Umbilical cord (tissue), 2 donors: ENCODE measurements around the gene PITPNM1. TPM values are rescaled to one million over a fixed set of nuclear protein-coding genes. Genes with fewer than 3 reads are reported as not detected.
"Not testable (repeated sequence)": the region's sequence is repeated elsewhere in the genome, so short reads cannot be mapped to it uniquely, and the experiment has no call there.

ENCODE experiments used
- DNase-seq: peaks from one replicate; pipeline ENCODE4 v3.0.0-alpha.2; 2015; ENCODE audit warnings: low spot score
- total RNA-seq: library from RNA; depleted of rRNA; stranded (reverse); fragments of >200 nt; gene quantifications from one replicate; pipeline ENCODE4 v1.2.3, GENCODE V29; 2014; ENCODE audit warnings: low replicate concordance; ENCODE audit not compliant: insufficient read depth

PITPNM1 gene
- total RNA-seq, 1 donor from 2014 or later: 28.6 TPM

DNA sequence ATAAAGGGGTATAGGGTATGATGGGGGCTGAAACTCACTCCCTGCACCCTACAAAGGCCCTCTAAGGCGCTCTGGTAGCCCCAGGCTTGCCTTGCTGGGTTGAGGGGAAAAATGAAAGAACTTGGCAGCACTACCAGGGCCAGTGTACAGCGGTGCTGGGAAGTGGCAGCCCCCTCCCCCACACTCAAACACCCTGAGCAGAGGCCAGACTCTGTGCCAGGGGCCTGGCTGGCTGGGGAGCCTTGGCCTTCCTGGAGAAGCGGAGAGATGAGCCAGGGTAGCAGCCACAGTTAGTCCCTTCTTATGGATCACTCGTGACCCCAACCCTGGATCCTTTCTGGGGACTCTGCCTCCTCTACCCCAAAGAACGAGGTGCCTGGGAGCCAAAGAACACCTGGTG, 38.8 kb downstream of the PITPNM1 start:
- DNase-seq: no peak

DNA sequence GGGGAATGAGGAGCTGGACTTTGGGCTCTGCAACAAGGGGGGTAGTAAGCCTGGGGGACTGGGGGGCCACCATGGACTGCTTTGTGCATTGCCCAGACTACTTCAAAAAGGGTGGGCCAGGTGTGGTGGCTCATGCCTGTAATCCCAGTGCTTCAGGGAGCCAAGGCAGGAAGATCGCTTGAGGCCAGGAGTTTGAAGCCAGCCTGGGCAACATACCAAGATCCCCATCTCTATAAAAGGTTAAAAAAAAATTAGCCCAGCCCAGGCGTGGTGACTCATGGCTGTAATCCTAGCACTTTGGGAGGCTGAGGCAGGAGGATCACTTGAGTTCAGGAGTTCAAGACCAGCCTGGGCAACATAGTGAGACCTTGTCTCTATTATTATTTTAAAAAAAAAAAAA, 39.6 kb downstream of the PITPNM1 start:
- DNase-seq: not testable (repeated sequence)

- no peak for DNase-seq
Measured at GRCh38 chr11:67465189-67465510, 40.0 kb downstream of the PITPNM1 start.

- peak; percentile 69 for DNase-seq
Measured at GRCh38 chr11:67464411-67465188, 40.6 kb downstream of the PITPNM1 start.

DNA sequence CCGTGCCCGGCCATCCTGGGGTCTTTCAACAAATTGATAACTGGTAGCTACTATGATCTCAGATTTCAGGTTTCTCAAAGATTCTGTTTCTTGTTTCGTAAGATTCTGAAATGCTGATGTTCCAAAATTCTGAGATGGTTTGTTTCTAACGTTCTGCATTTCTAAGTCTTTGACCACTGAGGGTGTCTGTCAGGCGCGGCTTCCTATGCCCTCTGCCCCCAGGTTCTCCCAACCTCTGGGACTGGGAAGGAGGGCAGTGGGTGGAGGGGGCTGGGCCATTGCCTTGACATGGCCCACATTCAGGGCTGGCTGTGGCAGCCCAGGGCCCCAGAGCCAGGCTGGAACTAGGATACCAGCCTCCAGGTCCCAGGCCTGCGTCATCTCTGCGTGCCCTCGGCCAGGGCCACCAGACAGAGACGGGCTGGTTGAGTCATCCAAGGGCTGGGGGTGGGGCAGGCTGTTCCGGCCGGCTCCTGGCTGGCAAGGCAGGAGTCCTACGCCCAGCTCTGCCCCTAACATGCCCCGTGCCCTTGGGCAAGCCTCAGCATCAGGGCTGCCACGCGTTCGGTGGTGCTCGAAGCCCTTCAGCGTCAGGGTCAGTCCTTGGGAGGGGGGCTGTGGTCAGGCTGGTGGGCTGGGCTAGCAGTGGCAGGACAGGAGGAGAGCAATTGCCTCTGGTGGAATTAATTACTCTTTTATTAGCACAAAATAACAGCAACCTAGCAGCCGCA, 41.3 kb downstream of the PITPNM1 start:
- DNase-seq: no peak

DNA sequence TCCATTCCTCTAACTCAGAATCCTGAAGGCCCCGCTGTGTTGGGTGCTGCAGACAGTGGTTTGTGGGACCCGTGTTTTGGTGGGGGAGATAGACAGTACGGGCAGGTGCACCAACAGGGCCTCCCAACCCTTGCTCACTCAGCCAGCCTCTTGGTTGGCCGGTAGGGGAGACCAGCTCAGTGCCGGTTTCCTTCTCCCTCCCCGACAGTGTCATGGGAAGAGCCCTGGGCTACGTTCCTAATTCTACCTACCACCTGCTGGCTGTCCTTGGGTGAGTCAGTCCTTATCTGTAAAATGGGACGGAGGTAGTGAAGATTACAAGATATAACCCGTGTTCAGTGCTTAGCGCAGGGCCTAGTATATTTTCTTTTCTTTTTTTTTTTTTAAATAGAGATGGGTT, 42.0 kb downstream of the PITPNM1 start:
- no peak for DNase-seq

GRCh38 chr11:67458266-67458665, 46.9 kb downstream of the PITPNM1 start:
- DNase-seq: no peak

- no peak for DNase-seq
Measured at GRCh38 chr11:67457453-67457852, 47.7 kb downstream of the PITPNM1 start.

DNA sequence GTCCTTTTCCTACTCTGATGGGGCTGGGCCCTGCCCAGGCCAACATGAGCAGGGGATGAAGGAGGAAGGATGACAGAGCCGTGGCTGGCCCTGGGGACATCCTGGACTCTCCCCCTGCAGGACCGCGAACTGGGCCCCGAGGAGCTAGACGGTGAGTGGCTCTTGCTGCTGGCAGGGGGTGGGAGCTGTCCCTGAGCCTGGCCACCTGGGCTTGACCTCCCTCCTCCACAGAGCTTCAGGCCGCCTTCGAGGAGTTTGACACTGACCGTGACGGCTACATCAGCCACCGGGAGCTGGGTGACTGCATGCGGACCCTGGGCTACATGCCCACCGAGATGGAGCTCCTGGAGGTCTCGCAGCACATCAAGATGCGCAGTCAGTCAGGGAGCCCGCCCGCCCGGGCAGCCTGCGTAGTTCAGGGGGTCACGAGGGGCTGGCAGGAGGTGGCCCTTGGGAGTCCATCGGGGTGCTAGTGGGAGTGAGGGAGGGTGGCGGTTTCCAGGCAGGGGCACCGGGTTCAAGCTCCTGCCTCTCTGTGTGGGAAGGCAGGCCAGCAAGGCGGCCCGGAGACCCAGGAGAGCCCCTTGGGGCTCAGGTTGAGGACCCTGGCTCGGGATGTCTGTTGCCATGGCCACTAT, 49.0 kb downstream of the PITPNM1 start:
- DNase-seq: no peak

GRCh38 chr11:67455054-67455453, 50.1 kb downstream of the PITPNM1 start, which contains the start of gene CABP4:
Gene CABP4 (plus strand): TSS chr11:67455354. CDS start chr11:67455424, 70 bp downstream.
- no peak for DNase-seq

GRCh38 chr11:67453816-67454732, 51.1 kb downstream of the PITPNM1 start:
- no peak for DNase-seq

DNA sequence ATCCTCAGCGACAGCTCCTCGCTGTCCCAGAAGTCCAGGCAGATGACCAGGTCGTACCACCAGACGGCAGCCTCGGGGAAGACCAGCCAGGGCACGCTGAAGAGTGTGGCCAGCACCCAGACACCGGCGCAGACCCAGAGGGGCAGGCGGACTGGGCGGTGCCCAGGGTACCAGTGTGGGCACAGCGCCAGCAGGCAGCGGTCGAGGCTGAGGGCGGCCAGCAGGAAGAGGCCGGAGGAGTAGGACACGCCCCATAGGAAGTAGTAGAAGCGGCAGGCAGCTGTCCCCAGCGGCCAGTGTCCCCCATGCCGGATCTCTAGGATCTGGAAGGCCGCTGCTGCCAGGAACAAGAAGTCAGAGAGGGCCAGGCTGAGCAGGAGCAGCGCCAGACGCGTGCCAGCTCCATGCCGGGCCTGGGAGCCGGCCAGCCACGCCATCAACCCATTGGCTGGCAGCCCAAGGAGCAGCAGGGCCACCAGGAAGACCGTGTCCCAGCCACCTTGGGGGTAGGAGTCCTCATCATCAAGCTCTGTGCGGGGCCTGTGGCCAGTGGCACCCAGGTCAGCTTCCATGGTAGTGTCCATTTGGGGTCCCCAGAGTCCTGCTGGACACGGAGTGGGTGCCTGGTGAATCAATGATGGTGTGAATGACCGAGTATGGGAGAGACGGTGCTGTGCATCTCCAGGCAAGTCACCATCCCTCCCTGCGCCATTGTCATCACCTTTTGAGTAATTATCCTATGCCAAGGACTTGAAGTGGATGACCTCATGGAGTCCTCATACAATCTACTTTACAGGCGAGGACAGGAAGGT, 52.8 kb downstream of the PITPNM1 start, which contains the start of gene GPR152:
Gene GPR152 (minus strand): TSS at position 589 of the 812 bp plus-strand sequence. CDS start 5 bp downstream, at position 584.
- DNase-seq: no peak

GRCh38 chr11:67451658-67451976, 53.5 kb downstream of the PITPNM1 start:
- DNase-seq: no peak

GRCh38 chr11:67450796-67451657, 54.1 kb downstream of the PITPNM1 start:
- no peak for DNase-seq

DNA sequence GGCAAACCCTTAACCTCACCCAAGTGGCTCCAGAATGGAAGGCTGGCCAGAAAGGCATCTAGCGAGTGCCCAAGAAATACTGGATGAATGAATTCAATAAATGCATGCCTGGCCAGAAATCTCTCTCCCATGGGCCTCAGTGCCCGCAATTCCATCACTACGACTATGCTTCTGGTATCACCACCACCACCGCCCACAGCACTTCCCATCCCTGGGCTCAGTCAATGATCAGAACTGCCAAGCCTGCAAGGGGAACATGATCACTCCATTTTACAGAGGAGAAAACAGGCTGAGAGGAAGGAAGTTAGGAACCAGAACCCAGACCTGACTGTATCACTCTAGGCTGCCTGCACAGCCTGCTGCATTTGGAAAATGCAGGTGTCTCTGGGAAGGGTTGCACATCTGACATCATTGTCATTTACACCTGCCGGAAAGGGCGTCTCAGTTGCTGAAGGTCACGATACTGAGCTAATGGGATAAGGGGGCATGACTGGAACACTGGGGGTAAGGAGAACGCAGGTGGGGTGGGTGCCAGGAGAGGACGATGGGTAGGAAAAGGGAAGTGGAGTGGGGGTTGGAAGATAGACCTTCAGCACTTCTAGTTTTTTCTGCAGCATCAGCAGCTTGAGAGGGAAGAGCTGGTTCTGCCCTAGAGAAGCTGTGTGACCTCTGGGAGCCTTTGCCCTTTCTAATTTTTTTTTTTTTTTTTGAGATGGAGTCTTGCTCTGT, 55.9 kb downstream of the PITPNM1 start:
- DNase-seq: peak; percentile 20

DNA sequence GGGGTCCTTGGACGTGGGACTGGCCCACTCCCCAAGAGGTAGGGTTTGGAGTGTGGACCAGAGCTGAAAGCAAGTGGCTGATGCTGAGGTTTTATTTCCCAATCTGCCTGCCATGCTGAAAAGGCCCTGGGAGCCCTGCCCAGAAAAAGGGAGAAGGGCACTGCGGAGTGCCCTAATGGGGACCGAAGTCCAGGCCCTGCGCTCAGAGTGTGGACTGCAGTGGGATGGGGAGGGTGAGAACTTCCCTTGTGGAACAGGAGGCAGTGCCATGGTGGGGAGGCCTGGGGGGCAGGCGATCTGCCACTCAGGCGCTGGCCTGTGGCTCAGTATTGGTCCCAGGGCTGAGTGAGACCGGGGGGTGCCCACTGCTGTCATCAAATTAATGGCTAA, 56.9 kb downstream of the PITPNM1 start:
- DNase-seq: no peak

- no peak for DNase-seq
Measured at GRCh38 chr11:67445515-67445914, 59.6 kb downstream of the PITPNM1 start.

DNA sequence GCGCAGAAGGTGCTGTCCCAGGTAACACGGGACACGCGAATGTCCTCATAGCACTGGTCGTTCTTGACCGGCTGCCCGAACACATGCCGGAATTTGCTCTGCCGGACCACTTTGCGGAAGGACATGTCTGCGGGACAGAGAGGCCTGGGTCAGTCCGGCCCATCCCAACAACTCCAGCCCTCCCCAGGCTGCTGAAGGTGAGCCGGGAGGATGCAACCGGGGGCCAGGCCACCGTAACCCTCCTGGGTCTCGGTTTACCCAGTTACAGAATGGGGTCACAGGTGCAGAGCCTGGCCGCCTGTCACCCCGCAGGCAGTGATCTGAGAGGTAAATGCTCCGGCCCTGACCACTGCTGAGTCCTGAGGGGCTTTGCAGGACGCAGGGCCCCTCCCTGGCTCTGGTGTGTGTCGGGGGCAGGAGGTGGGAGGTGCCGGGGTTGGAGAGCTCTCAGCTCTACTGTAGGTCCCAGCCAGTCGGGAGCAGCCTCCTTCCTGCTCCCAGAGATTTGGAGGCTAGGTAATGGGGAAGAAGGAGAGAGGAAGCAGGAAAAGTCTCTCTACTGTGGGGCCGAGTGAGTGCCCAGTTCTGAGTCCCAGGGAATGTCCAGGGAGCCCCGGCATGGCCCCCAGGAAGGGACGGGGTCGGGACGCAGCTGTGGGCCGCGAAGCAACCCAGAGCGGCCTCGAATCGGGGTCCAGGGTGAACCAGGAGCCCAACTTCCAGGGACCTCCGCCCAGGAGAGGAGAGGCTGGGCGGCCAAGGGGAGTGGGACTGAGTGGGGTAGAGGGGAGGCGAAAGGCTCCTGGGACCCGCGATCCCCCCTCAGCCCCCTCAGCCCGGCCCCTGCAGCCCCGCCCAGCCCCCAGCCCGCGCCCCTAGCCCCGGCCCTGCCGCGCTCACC, 62.4 kb downstream of the PITPNM1 start:
- no peak for DNase-seq
